AG10803 (cell line): Measurements from ENCODE around the gene OLA1.

Source experiments
- DNase-seq: peaks from one replicate; pipeline ENCODE4 v3.0.0; 2010; ENCODE audit warnings: low read depth
- H3K4me3 ChIP-seq: 2 replicates; pipeline ENCODE4 v1.5.1; 2011; ENCODE audit warnings: mild to moderate bottlenecking, low read length, control low read depth
- CTCF ChIP-seq: conservative IDR thresholded peaks from 2 replicates; pipeline ENCODE4 v1.5.1; 2011; ENCODE audit warnings: mild to moderate bottlenecking, low read length, control low read depth, inconsistent platforms

OLA1 gene

GRCh38 chr2:174171686-174172445, 76.5 kb downstream of the OLA1 start:
- no peak overlapping the region for H3K4me3 ChIP-seq
- no peak for DNase-seq
- TF ChIP-seq CTCF: no peak

- H3K4me3 ChIP-seq: no peak overlapping the region
- no peak for TF ChIP-seq CTCF
- no peak for DNase-seq
Observed at GRCh38 chr2:174169372-174169771, 79.0 kb downstream of the OLA1 start.

GRCh38 chr2:174166261-174166660, 82.1 kb downstream of the OLA1 start:
- no peak for DNase-seq
- no peak overlapping the region for H3K4me3 ChIP-seq
- TF ChIP-seq CTCF: no peak

- no peak for DNase-seq
- TF ChIP-seq CTCF: no peak
- no peak overlapping the region for H3K4me3 ChIP-seq
Observed at GRCh38 chr2:174161490-174161889, 86.8 kb downstream of the OLA1 start.

GRCh38 chr2:174158003-174158402, 90.3 kb downstream of the OLA1 start:
- H3K4me3 ChIP-seq: no peak overlapping the region
- peak; percentile 61 for TF ChIP-seq CTCF
- peak; percentile 38 for DNase-seq

- DNase-seq: no peak
- H3K4me3 ChIP-seq: no peak overlapping the region
- no peak for TF ChIP-seq CTCF
Observed at GRCh38 chr2:174157053-174157452, 91.3 kb downstream of the OLA1 start.
